ENCODE results near the gene GAK.

The GAK gene

GRCh38 chr4:903066-904046, 28.8 kb downstream of the GAK start:
- in situ Hi-C loops (cut with HindIII; ENCODE audit: low pct_ligation_motif_present, low sequenced_read_pairs), result no loop called here
- peaks cover 5% of the 10 kb centered on the region for H3K36me3 ChIP-seq (replicated peaks)

GRCh38 chr4:901192-901910, 30.8 kb downstream of the GAK start:
- no peak overlapping the region for H3K4me3 ChIP-seq (ENCODE audit: low read depth, low read length)
- in situ Hi-C loops (cut with HindIII; ENCODE audit: low pct_ligation_motif_present, low sequenced_read_pairs), result no loop called here
- no peaks in the 10 kb centered on the region for H3K27me3 ChIP-seq (replicated peaks)
- peaks cover 16% of the 10 kb centered on the region for H3K36me3 ChIP-seq (replicated peaks)
- no peak overlapping the region for H3K27ac ChIP-seq
- no peak for DNase-seq
- TF ChIP-seq CTCF (IDR thresholded peaks at IDR 0.05; ENCODE audit: low read depth, low read length, missing control alignments), result no peak

More at GRCh38 chr4:903066-904046, 28.8 kb downstream of the GAK start:
- no peak overlapping the region for H3K4me3 ChIP-seq (ENCODE audit: low read depth, low read length)
- no peak for TF ChIP-seq CTCF (IDR thresholded peaks at IDR 0.05; ENCODE audit: low read depth, low read length, missing control alignments)
- no peak for DNase-seq
- H3K27me3 ChIP-seq (replicated peaks), result no peaks in the 10 kb centered on the region
- H3K27ac ChIP-seq, result no peak overlapping the region

GRCh38 chr4:900721-901120, 31.4 kb downstream of the GAK start:
- Histone ChIP-seq H3K36me3 (replicated peaks) (peaks cover 17% of the 10 kb centered on the region), H3K27me3 (replicated peaks) (no peaks in the 10 kb centered on the region), H3K27ac (no peak overlapping the region), H3K4me3 (ENCODE audit: low read depth, low read length) (no peak overlapping the region)
- in situ Hi-C loops (cut with HindIII; ENCODE audit: low pct_ligation_motif_present, low sequenced_read_pairs), result no loop called here
- TF ChIP-seq CTCF (IDR thresholded peaks at IDR 0.05; ENCODE audit: low read depth, low read length, missing control alignments), result no peak
- DNase-seq, result no peak

GRCh38 chr4:900073-900472, 32.0 kb downstream of the GAK start:
- in situ Hi-C loops (cut with HindIII; ENCODE audit: low pct_ligation_motif_present, low sequenced_read_pairs), result no loop called here
- peaks cover 17% of the 10 kb centered on the region for H3K36me3 ChIP-seq (replicated peaks)

GRCh38 chr4:899556-899906, 32.6 kb downstream of the GAK start:
- no peak for DNase-seq
- H3K27me3 ChIP-seq (replicated peaks), result no peaks in the 10 kb centered on the region
- no peak overlapping the region for H3K27ac ChIP-seq
- H3K36me3 ChIP-seq (replicated peaks), result peaks cover 17% of the 10 kb centered on the region
- TF ChIP-seq CTCF (IDR thresholded peaks at IDR 0.05; ENCODE audit: low read depth, low read length, missing control alignments), result no peak
- in situ Hi-C loops (cut with HindIII; ENCODE audit: low pct_ligation_motif_present, low sequenced_read_pairs), result no loop called here
- no peak overlapping the region for H3K4me3 ChIP-seq (ENCODE audit: low read depth, low read length)

More at GRCh38 chr4:900073-900472, 32.0 kb downstream of the GAK start:
- Histone ChIP-seq H3K27me3 (replicated peaks) (no peaks in the 10 kb centered on the region), H3K4me3 (ENCODE audit: low read depth, low read length) (no peak overlapping the region), H3K27ac (no peak overlapping the region)
- no peak for DNase-seq
- TF ChIP-seq CTCF (IDR thresholded peaks at IDR 0.05; ENCODE audit: low read depth, low read length, missing control alignments), result no peak

Data from brain microvascular endothelial cell (primary cell).